ENCODE data around the gene SUGP2. TPM values are rescaled to one million over a fixed set of nuclear protein-coding genes. Genes with fewer than 3 reads are reported as not detected.
"Not testable (repeated sequence)": the region's sequence is repeated elsewhere in the genome, so short reads cannot be mapped to it uniquely, and the experiment has no call there.

Gene SUGP2
- total RNA-seq, 2 experiments from 2014 or later: 98.1 to 102 TPM

- Mint-ChIP-seq H3K36me3 (peaks cover 49% of the 10 kb centered on the region), H3K4me1 (ENCODE audit: low read depth) (peaks cover 30% of the 10 kb centered on the region)
- H3K27ac Mint-ChIP-seq; POLR2A ChIA-PET; H3K9me3 Mint-ChIP-seq; DNase-seq; intact Hi-C loops (cut with micrococcal nuclease); H3K4me3 Mint-ChIP-seq; H3K27me3 Mint-ChIP-seq: not testable (repeated sequence)
- CTCF ChIA-PET: interaction anchor here (0.6 kb wide), 1 partner anchor 1090 kb away, joined by 3 read pairs; the partner anchor contains the start of gene CCDC124
These were observed 9.9 kb downstream of the SUGP2 start for GRCh38 chr19:19023376-19023775.

DNA sequence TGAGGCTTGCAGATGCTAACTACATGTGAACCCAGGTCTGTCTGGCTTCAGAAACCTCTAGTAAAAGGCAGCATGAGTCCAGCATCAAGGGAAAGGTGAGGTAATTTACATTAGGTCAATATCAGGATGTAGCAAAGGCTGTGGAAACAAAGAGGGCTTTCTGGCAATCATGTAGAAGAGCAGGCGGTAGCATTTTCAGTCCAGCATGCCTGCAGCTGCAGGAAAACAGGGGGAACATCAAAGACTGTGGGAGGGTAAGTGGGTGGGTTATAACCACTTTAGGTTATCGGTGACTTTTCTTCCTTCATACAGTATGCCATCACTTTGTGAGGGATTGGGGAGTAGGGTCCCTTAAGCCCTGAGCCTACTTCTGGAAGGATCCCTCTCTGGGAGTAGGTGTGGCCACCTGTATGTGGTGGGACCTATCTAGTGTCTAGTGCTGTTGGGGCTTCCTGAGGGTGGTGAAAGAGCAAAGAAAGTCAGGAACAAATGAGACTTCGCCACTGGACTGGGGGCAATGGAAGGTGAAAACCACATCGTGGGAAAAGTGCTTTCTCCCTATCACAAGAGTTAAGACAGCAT lies 10.8 kb downstream of the SUGP2 start:
- H3K36me3 Mint-ChIP-seq: peaks cover 43% of the 10 kb centered on the region
- no peaks in the 10 kb centered on the region for H3K27me3 Mint-ChIP-seq
- peaks cover 26% of the 10 kb centered on the region for H3K4me1 Mint-ChIP-seq (ENCODE audit: low read depth)
- intact Hi-C loops (cut with micrococcal nuclease): no loop called here
- DNase-seq: no peak
- H3K4me3 Mint-ChIP-seq: no peak overlapping the region
- CTCF ChIA-PET: interaction anchor here (0.6 kb wide), 2 partner anchors 29 to 1089 kb away, joined by 3 read pairs; partner anchors contain the start of gene CCDC124
- POLR2A ChIA-PET: no interaction called here
- no peak overlapping the region for H3K27ac Mint-ChIP-seq
- no peaks in the 10 kb centered on the region for H3K9me3 Mint-ChIP-seq

GRCh38 chr19:19021115-19021514 lies 12.2 kb downstream of the SUGP2 start:
- ChIA-PET POLR2A (no interaction called here), CTCF (interaction anchor here (0.6 to 0.9 kb wide), 2 partner anchors 23 to 770 kb away, joined by 3 read pairs; no protein-coding TSS in a partner anchor)
- intact Hi-C loops (cut with micrococcal nuclease): no loop called here
- no peaks in the 10 kb centered on the region for H3K27me3 Mint-ChIP-seq
- no peak overlapping the region for H3K4me3 Mint-ChIP-seq
- DNase-seq: no peak
- H3K9me3 Mint-ChIP-seq: no peaks in the 10 kb centered on the region
- H3K27ac Mint-ChIP-seq: no peak overlapping the region
- peaks cover 42% of the 10 kb centered on the region for H3K36me3 Mint-ChIP-seq
- peaks cover 21% of the 10 kb centered on the region for H3K4me1 Mint-ChIP-seq (ENCODE audit: low read depth)

- H3K4me3 Mint-ChIP-seq: no peak overlapping the region
- H3K9me3 Mint-ChIP-seq: no peaks in the 10 kb centered on the region
- ChIA-PET CTCF (no interaction called here), POLR2A (no interaction called here)
- peaks cover 37% of the 10 kb centered on the region for H3K36me3 Mint-ChIP-seq
- DNase-seq: no peak
- intact Hi-C loops (cut with micrococcal nuclease): no loop called here
- no peak overlapping the region for H3K27ac Mint-ChIP-seq
- no peaks in the 10 kb centered on the region for H3K27me3 Mint-ChIP-seq
- no peaks in the 10 kb centered on the region for H3K4me1 Mint-ChIP-seq (ENCODE audit: low read depth)
These were observed 22.8 kb downstream of the SUGP2 start for GRCh38 chr19:19010551-19010950.

- Mint-ChIP-seq H3K27ac (no peak overlapping the region), H3K27me3 (no peaks in the 10 kb centered on the region), H3K36me3 (peaks cover 39% of the 10 kb centered on the region), H3K4me1 (ENCODE audit: low read depth) (no peaks in the 10 kb centered on the region), H3K4me3 (no peak overlapping the region), H3K9me3 (no peaks in the 10 kb centered on the region)
- POLR2A ChIA-PET: no interaction called here
- intact Hi-C loops (cut with micrococcal nuclease): no loop called here
- CTCF ChIA-PET: no interaction called here
- DNase-seq: no peak
These were observed 23.4 kb downstream of the SUGP2 start for GRCh38 chr19:19009951-19010350.

DNA sequence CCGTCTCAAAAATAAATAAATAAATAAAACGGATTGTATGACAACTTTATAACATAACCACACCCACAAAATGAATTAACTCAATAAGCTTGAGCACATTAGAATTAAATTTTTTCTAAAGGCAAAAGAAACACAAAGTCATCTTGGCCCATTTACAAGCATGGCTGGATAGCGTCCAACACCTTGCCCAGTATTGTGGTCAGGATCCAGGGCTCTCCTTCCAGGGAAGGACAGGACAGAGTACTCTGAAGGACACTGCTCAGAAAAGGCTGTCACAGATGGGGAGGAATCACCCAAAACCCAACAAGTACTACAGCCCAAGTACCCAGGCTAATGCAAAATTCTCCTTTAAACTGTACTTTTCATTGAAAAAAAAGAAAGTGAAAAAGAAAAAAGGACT lies 27.1 kb downstream of the SUGP2 start:
- intact Hi-C loops (cut with micrococcal nuclease): no loop called here
- no peaks in the 10 kb centered on the region for H3K4me1 Mint-ChIP-seq (ENCODE audit: low read depth)
- DNase-seq: no peak
- no peaks in the 10 kb centered on the region for H3K9me3 Mint-ChIP-seq
- H3K27ac Mint-ChIP-seq: no peak overlapping the region
- H3K4me3 Mint-ChIP-seq: no peak overlapping the region
- H3K27me3 Mint-ChIP-seq: no peaks in the 10 kb centered on the region
- CTCF ChIA-PET: no interaction called here
- peaks cover 54% of the 10 kb centered on the region for H3K36me3 Mint-ChIP-seq
- POLR2A ChIA-PET: interaction anchor here (0.6 kb wide), 1 partner anchor 19 kb away, joined by 3 read pairs; no protein-coding TSS in a partner anchor

DNA sequence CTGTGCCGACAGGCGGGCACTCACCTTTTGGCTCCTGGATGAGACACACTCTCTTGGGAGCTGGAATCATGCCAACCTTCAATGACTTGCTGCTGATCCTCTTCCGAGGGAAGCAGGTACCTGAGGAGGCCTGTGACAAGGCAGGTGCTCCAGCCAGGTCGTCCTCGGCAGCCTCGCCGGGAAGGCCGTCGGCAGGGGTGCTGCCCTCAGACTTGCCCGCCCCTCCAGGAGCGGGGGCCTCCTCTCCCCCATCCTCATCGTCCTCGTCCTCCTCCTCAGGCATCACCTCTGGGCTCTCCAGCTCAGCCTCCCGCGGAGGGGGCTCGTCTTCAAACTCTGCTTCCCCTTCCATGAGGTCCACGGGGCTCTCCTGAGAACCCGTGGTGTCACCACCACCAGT lies 29.2 kb downstream of the SUGP2 start:
- Mint-ChIP-seq H3K27ac (no peak overlapping the region), H3K27me3 (no peaks in the 10 kb centered on the region), H3K9me3 (no peaks in the 10 kb centered on the region), H3K36me3 (peaks cover 52% of the 10 kb centered on the region), H3K4me1 (ENCODE audit: low read depth) (peaks cover 14% of the 10 kb centered on the region), H3K4me3 (no peak overlapping the region)
- intact Hi-C loops (cut with micrococcal nuclease): no loop called here
- CTCF ChIA-PET: no interaction called here
- POLR2A ChIA-PET: no interaction called here
- DNase-seq: no peak

GRCh38 chr19:18999896-19000620 lies 33.3 kb downstream of the SUGP2 start:
- Mint-ChIP-seq H3K4me3 (no peak overlapping the region), H3K4me1 (ENCODE audit: low read depth) (peaks cover 16% of the 10 kb centered on the region), H3K27me3 (no peaks in the 10 kb centered on the region), H3K9me3 (no peaks in the 10 kb centered on the region), H3K36me3 (peaks cover 32% of the 10 kb centered on the region), H3K27ac (no peak overlapping the region)
- ChIA-PET POLR2A (no interaction called here), CTCF (no interaction called here)
- intact Hi-C loops (cut with micrococcal nuclease): no loop called here
- DNase-seq: no peak

GRCh38 chr19:18999016-18999758 lies 34.1 kb downstream of the SUGP2 start:
- Mint-ChIP-seq H3K36me3 (peaks cover 27% of the 10 kb centered on the region), H3K9me3 (no peaks in the 10 kb centered on the region), H3K27ac (no peak overlapping the region), H3K4me1 (ENCODE audit: low read depth) (peaks cover 16% of the 10 kb centered on the region), H3K4me3 (no peak overlapping the region), H3K27me3 (no peaks in the 10 kb centered on the region)
- DNase-seq: no peak
- intact Hi-C loops (cut with micrococcal nuclease): no loop called here
- ChIA-PET POLR2A (no interaction called here), CTCF (no interaction called here)

DNA sequence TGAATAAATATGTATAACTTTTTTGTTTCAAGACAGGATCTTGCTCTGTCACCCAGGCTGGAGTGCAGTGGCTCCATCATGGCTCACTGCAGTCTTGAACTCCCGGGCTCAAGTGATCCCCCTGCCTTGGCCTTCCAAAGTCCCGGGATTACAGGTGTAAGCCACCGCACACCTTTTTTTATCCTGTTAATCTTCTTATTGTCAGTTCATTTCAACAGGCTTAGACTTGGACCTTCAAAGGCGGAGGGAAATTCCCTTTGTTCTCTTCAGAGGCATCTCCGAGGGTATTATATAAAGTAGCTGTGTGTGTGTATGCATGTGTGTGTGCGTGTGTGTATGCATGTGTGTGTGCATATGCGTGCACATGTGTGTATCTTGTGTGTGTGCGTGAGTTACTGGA lies 35.0 kb downstream of the SUGP2 start:
- Mint-ChIP-seq H3K27ac (no peak overlapping the region), H3K27me3 (no peaks in the 10 kb centered on the region), H3K36me3 (peaks cover 29% of the 10 kb centered on the region), H3K4me3 (no peak overlapping the region), H3K4me1 (ENCODE audit: low read depth) (peaks cover 16% of the 10 kb centered on the region), H3K9me3 (no peaks in the 10 kb centered on the region)
- CTCF ChIA-PET: no interaction called here
- no peak for DNase-seq
- intact Hi-C loops (cut with micrococcal nuclease): no loop called here
- POLR2A ChIA-PET: no interaction called here

DNA sequence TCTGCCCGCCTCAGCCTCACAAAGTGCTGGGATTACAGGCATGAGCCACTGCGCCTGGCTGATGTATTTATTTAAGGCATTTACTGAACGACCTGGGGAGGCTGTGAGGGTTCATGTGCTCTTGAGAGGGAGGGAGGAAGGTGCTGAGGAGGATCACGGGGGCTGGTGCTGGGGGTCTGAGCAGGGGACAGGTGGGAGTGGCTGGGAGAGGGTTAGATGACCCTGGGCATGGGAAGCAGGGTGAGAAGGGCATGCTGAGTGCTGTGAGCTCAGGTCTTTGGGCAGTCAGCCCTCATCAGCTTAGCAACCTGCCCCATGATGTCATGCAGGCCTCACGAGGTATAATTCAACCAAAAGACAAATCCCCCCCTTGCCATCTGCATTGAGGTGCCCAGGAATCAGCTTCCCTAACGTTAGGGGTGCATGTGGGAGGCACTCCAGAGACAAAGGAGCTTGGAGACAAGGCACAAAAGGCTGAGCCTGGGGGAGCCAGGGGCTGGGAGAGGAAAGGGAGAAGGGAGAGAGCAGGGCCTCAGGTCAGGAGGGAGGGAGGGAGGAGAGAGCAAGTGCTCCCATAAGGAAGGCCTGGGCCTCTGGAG lies 36.4 kb downstream of the SUGP2 start:
- intact Hi-C loops (cut with micrococcal nuclease): no loop called here
- ChIA-PET CTCF (no interaction called here), POLR2A (no interaction called here)
- Mint-ChIP-seq H3K27me3 (no peaks in the 10 kb centered on the region), H3K36me3 (peaks cover 29% of the 10 kb centered on the region), H3K4me1 (ENCODE audit: low read depth) (peaks cover 16% of the 10 kb centered on the region), H3K27ac (no peak overlapping the region), H3K9me3 (no peaks in the 10 kb centered on the region), H3K4me3 (no peak overlapping the region)
- DNase-seq: no peak

- no peaks in the 10 kb centered on the region for H3K27me3 Mint-ChIP-seq
- no peak for DNase-seq
- intact Hi-C loops (cut with micrococcal nuclease): no loop called here
- no peak overlapping the region for H3K4me3 Mint-ChIP-seq
- H3K36me3 Mint-ChIP-seq: peaks cover 29% of the 10 kb centered on the region
- ChIA-PET POLR2A (no interaction called here), CTCF (no interaction called here)
- peaks cover 16% of the 10 kb centered on the region for H3K4me1 Mint-ChIP-seq (ENCODE audit: low read depth)
- H3K27ac Mint-ChIP-seq: no peak overlapping the region
- no peaks in the 10 kb centered on the region for H3K9me3 Mint-ChIP-seq
These were observed 37.0 kb downstream of the SUGP2 start for GRCh38 chr19:18996351-18996750.

Measured in activated CD4-positive, alpha-beta memory T cell treated with anti-CD3 and anti-CD28 coated beads for 36 hours (primary cell).